AG08396 (cell line): ENCODE measurements around the gene RNF112.

Experiments used
- DNase-seq: peaks from one replicate; pipeline ENCODE4 v3.0.0; 2012; ENCODE audit warnings: low spot score, mixed read lengths

The RNF112 gene

GRCh38 chr17:19388791-19389785 lies 21.9 kb upstream of the RNF112 start:
- DNase-seq, result no peak

- no peak for DNase-seq
Observed at GRCh38 chr17:19390951-19391350, 20.1 kb upstream of the RNF112 start.

GRCh38 chr17:19391432-19391831 lies 19.6 kb upstream of the RNF112 start:
- DNase-seq, result no peak

GRCh38 chr17:19392303-19392702 lies 18.7 kb upstream of the RNF112 start:
- no peak for DNase-seq

- DNase-seq, result no peak
Observed at GRCh38 chr17:19397556-19398041, 13.4 kb upstream of the RNF112 start.

GRCh38 chr17:19398301-19399181 lies 12.5 kb upstream of the RNF112 start:
- no peak for DNase-seq

GRCh38 chr17:19399750-19400450 lies 11.1 kb upstream of the RNF112 start:
- no peak for DNase-seq

- no peak for DNase-seq
Observed at GRCh38 chr17:19401321-19402010, 9.6 kb upstream of the RNF112 start.

- DNase-seq, result no peak
Observed at GRCh38 chr17:19402171-19402570, 8.9 kb upstream of the RNF112 start.

- no peak for DNase-seq
Observed at GRCh38 chr17:19403021-19403420, 8.0 kb upstream of the RNF112 start.

GRCh38 chr17:19404264-19404663 lies 6.8 kb upstream of the RNF112 start:
- no peak for DNase-seq

- no peak for DNase-seq
Observed at GRCh38 chr17:19405114-19405513, 5.9 kb upstream of the RNF112 start.

- DNase-seq, result no peak
Observed at GRCh38 chr17:19407601-19408345, 3.3 kb upstream of the RNF112 start.

GRCh38 chr17:19408346-19408710 lies 2.7 kb upstream of the RNF112 start:
- no peak for DNase-seq

- no peak for DNase-seq
Observed at GRCh38 chr17:19409066-19409465, 2.0 kb upstream of the RNF112 start.

GRCh38 chr17:19409509-19409908 lies 1.5 kb upstream of the RNF112 start:
- peak; percentile 29 for DNase-seq

GRCh38 chr17:19410091-19410490 lies 941 bp upstream of the RNF112 start:
- DNase-seq, result no peak

- no peak for DNase-seq
Observed at GRCh38 chr17:19411631-19412030, 599 bp downstream of the RNF112 start.

GRCh38 chr17:19412510-19412909 lies 1.5 kb downstream of the RNF112 start:
- no peak for DNase-seq

GRCh38 chr17:19412984-19413383 lies 2.0 kb downstream of the RNF112 start:
- no peak for DNase-seq

- no peak for DNase-seq
Observed at GRCh38 chr17:19413761-19414160, 2.7 kb downstream of the RNF112 start.
